ENCODE measurements around the gene CLGN. TPM values are rescaled to one million over a fixed set of nuclear protein-coding genes. Genes with fewer than 3 reads are reported as not detected.

The CLGN gene
- total RNA-seq, 1 experiment from 2014 or later = 9.6 TPM

DNA sequence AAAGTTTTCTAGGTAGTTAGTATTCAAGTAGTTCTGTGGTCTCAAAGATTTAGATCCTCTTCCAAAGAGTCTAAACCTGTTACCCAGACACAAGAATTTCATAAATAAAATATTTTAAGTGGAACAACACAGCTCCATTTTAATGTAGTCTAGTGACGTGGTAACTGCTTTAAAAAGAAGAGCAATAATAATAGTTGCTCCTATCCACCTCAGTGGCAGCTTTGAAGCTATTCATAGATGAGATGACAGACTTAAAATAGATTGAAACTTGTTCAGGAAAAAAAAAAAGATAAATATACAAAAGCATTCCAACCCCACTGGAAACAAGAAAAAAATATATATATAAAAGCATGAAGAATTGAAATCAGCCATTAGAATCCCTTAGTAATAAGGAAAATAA, 39.4 kb downstream of the CLGN start:
- no peak for DNase-seq
- Histone ChIP-seq H3K4me1 (ENCODE audit: insufficient read depth, low read length) (no peaks in the 10 kb centered on the region), H2AFZ (ENCODE audit: low read length) (no peak overlapping the region), H3K9ac (ENCODE audit: low read length) (no peak overlapping the region), H3K4me3 (ENCODE audit: low read length) (no peak overlapping the region), H3K9me2 (replicated peaks; ENCODE audit: low read length) (no peaks in the 10 kb centered on the region), H3K27ac (ENCODE audit: low read length) (no peak overlapping the region), H3K9me3 (ENCODE audit: low read length) (no peaks in the 10 kb centered on the region), H3F3A (ENCODE audit: low read length, unreplicated experiment) (no peaks in the 10 kb centered on the region), H3K79me2 (ENCODE audit: low read length) (no peaks in the 10 kb centered on the region), H3K27me3 (ENCODE audit: low read length) (no peaks in the 10 kb centered on the region), H3K4me2 (ENCODE audit: low read length) (no peak overlapping the region), H4K20me1 (ENCODE audit: low read length) (no peaks in the 10 kb centered on the region), H3K36me3 (ENCODE audit: low read depth, low read length) (no peaks in the 10 kb centered on the region)
- TF ChIP-seq EZH2phosphoT487 (IDR thresholded peaks at IDR 0.05; ENCODE audit: borderline replicate concordance, low read length) (no peak), EZH2 (IDR thresholded peaks at IDR 0.05; ENCODE audit: low read length, unreplicated experiment) (no peak)
- TF ChIP-seq, protein P1, sequence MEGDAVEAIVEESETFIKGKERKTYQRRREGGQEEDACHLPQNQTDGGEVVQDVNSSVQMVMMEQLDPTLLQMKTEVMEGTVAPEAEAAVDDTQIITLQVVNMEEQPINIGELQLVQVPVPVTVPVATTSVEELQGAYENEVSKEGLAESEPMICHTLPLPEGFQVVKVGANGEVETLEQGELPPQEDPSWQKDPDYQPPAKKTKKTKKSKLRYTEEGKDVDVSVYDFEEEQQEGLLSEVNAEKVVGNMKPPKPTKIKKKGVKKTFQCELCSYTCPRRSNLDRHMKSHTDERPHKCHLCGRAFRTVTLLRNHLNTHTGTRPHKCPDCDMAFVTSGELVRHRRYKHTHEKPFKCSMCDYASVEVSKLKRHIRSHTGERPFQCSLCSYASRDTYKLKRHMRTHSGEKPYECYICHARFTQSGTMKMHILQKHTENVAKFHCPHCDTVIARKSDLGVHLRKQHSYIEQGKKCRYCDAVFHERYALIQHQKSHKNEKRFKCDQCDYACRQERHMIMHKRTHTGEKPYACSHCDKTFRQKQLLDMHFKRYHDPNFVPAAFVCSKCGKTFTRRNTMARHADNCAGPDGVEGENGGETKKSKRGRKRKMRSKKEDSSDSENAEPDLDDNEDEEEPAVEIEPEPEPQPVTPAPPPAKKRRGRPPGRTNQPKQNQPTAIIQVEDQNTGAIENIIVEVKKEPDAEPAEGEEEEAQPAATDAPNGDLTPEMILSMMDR (conservative IDR thresholded peaks at IDR 0.05; ENCODE audit: low read depth, low read length) = no peak
- BruUV-seq (replicated peaks) = no TSS peak
- ChIA-PET CTCF (no interaction called here), POLR2A (ENCODE audit: unreplicated experiment) (no interaction called here)
- intact Hi-C loops (cut with micrococcal nuclease) = no loop called here
- no peak for ATAC-seq

DNA sequence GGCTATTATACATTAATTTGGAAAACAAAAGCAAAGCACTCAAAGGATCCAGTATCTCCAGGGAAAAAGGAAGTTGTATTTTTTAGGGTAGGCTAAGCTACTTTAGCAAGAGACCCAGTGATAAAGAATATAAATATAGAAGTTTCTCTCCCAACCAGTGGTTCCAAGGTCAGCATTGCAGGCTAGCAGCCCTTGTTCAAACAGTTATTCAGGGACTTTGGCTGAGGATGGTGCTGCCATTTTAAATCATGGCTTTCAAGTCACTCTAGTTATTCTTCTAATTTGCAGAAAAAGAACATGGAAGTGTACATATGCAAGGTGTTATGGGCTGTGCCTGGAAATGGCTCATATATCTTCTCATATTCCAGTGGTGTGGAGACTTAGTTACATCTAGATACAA, 44.7 kb downstream of the CLGN start:
- ATAC-seq (no peak), DNase-seq (no peak)
- Histone ChIP-seq H3K4me3 (ENCODE audit: low read length) (no peak overlapping the region), H3K9ac (ENCODE audit: low read length) (no peak overlapping the region), H3F3A (ENCODE audit: low read length, unreplicated experiment) (no peaks in the 10 kb centered on the region), H4K20me1 (ENCODE audit: low read length) (no peaks in the 10 kb centered on the region), H2AFZ (ENCODE audit: low read length) (no peak overlapping the region), H3K27me3 (ENCODE audit: low read length) (no peaks in the 10 kb centered on the region), H3K9me3 (ENCODE audit: low read length) (no peaks in the 10 kb centered on the region), H3K79me2 (ENCODE audit: low read length) (peaks cover 21% of the 10 kb centered on the region), H3K27ac (ENCODE audit: low read length) (no peak overlapping the region), H3K4me2 (ENCODE audit: low read length) (no peak overlapping the region), H3K9me2 (replicated peaks; ENCODE audit: low read length) (no peaks in the 10 kb centered on the region), H3K36me3 (ENCODE audit: low read depth, low read length) (peaks cover 5% of the 10 kb centered on the region; the same call in 1 of the 2 replicates), H3K4me1 (ENCODE audit: insufficient read depth, low read length) (no peaks in the 10 kb centered on the region)
- no TSS peak for BruUV-seq (replicated peaks)
- intact Hi-C loops (cut with micrococcal nuclease) = no loop called here
- POLR2A ChIA-PET (ENCODE audit: unreplicated experiment) = no interaction called here
- no peak for TF ChIP-seq EZH2 (IDR thresholded peaks at IDR 0.05; ENCODE audit: low read length, unreplicated experiment)
- no peak for TF ChIP-seq EZH2phosphoT487 (IDR thresholded peaks at IDR 0.05; ENCODE audit: borderline replicate concordance, low read length)
- TF ChIP-seq, protein P1 (conservative IDR thresholded peaks at IDR 0.05; ENCODE audit: low read depth, low read length) = no peak
- CTCF ChIA-PET = no interaction called here

DNA sequence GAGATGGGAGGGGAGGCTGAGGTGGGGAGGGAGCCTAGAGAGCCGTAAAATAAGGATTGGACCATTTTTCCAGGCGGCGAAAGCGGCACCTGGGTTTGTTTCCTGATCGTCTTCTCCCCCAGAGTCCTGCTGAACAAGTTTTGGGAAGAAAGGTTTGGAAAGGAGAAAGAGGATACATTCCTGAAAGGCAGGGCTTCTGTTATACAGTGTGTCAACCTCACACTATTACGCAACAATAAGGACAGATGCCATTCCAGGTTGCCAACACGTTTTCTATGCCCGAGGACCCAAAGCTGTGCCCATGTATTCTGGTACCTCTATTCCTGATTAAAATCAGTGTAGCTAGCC, 53.3 kb downstream of the CLGN start:
- no peaks in the 10 kb centered on the region for H3K36me3 ChIP-seq (ENCODE audit: low read depth, low read length)
- no peaks in the 10 kb centered on the region for H3K27me3 ChIP-seq (ENCODE audit: low read length)
- H4K20me1 ChIP-seq (ENCODE audit: low read length) = no peaks in the 10 kb centered on the region; the same call in 1 of the 2 replicates
- H3K27ac ChIP-seq (ENCODE audit: low read length) = peak overlapping the region; percentile 66
- H3K4me1 ChIP-seq (ENCODE audit: insufficient read depth, low read length) = peaks cover 31% of the 10 kb centered on the region
- CTCF ChIA-PET = interaction anchor here (2.6 kb wide), 1 partner anchor 14 kb away, joined by 21 read pairs; no protein-coding TSS in a partner anchor
- DNase-seq = peak; percentile 34
- H3K9me2 ChIP-seq (replicated peaks; ENCODE audit: low read length) = no peaks in the 10 kb centered on the region
- no peaks in the 10 kb centered on the region for H3K9me3 ChIP-seq (ENCODE audit: low read length)
- no peak for ATAC-seq
- H3K4me3 ChIP-seq (ENCODE audit: low read length) = peak overlapping the region; percentile 92
- intact Hi-C loops (cut with micrococcal nuclease) = loop anchor here (5.0 to 10.0 kb wide), 2 partner anchors 148 to 381 kb away; partner anchors contain the start of genes ELMOD2 and TBC1D9
- POLR2A ChIA-PET (ENCODE audit: unreplicated experiment) = no interaction called here
- peak overlapping the region; percentile 92 for H3K9ac ChIP-seq (ENCODE audit: low read length)
- peaks cover 56% of the 10 kb centered on the region for H3K79me2 ChIP-seq (ENCODE audit: low read length)
- H2AFZ ChIP-seq (ENCODE audit: low read length) = peak overlapping the region; percentile 85
- H3K4me2 ChIP-seq (ENCODE audit: low read length) = peak overlapping the region; percentile 98
- H3F3A ChIP-seq (ENCODE audit: low read length, unreplicated experiment) = no peaks in the 10 kb centered on the region
- TF ChIP-seq EZH2 (IDR thresholded peaks at IDR 0.05; ENCODE audit: low read length, unreplicated experiment) = no peak
- no peak for TF ChIP-seq EZH2phosphoT487 (IDR thresholded peaks at IDR 0.05; ENCODE audit: borderline replicate concordance, low read length)
- TF ChIP-seq, protein P1 (conservative IDR thresholded peaks at IDR 0.05; ENCODE audit: low read depth, low read length) = no peak
- no TSS peak for BruUV-seq (replicated peaks)

Measured in PC-3 (cell line).